Naive thymus-derived CD4-positive, alpha-beta T cell (primary cell): ENCODE measurements around the gene INVS. TPM values are rescaled to one million over a fixed set of nuclear protein-coding genes. Genes with fewer than 3 reads are reported as not detected.
"Not testable (repeated sequence)": the region's sequence is repeated elsewhere in the genome, so short reads cannot be mapped to it uniquely, and the experiment has no call there.

Experiments
- ATAC-seq: fragments of 150-1000 bp; cut with Tn5 transposase; 2 replicates; pipeline ENCODE4 v1.10.0; 2021; ENCODE audit warnings: mild to moderate bottlenecking, moderate library complexity
- CTCF ChIA-PET: fragments of 350-600 bp; sonication (Branson Sonifier 250); formaldehyde crosslinking; loops from one replicate; lab custom pipeline; 2021; ENCODE audit warnings: antibody characterized with exemption; lab: Charles Lee
- POLR2A ChIA-PET: fragments of 350-600 bp; sonication (Branson Sonifier 250); formaldehyde crosslinking; loops from one replicate; lab custom pipeline; 2021; ENCODE audit warnings: antibody characterized with exemption, inconsistent platforms; lab: Charles Lee
- DNase-seq, 9 donors: peaks; one replicate each; pipeline versions ENCODE4 v3.0.0 to v3.0.0-alpha.2; 2020 to 2022; ENCODE audit warnings: mixed read lengths in 1 of 9
- H3K27ac ChIP-seq: one replicate; pipeline ENCODE4 v1.7.0; 2013; ENCODE audit warnings: mild to moderate bottlenecking, low read depth, low read length, moderate library complexity
- H3K27me3 ChIP-seq, 2 donors: one replicate each; pipeline ENCODE4 v1.7.0; 2013; ENCODE audit warnings: low read length in 2 of 2, mild to moderate bottlenecking in 2 of 2, moderate library complexity in 2 of 2; ENCODE audit not compliant: control insufficient read depth in 2 of 2, insufficient read depth in 2 of 2
- H3K36me3 ChIP-seq, 3 experiments: 1 replicate in 2 of 3; 2 replicates in 1 of 3; pipeline ENCODE4 v1.7.0; 2013; ENCODE audit warnings: low read length in 3 of 3, mild to moderate bottlenecking in 3 of 3, moderate library complexity in 1 of 3; ENCODE audit not compliant: insufficient read depth in 3 of 3, control insufficient read depth in 2 of 3
- H3K4me1 ChIP-seq, 2 donors: one replicate each; pipeline ENCODE4 v1.7.0; 2013; ENCODE audit warnings: low read length in 2 of 2, mild to moderate bottlenecking in 2 of 2, moderate library complexity in 1 of 2; ENCODE audit not compliant: control insufficient read depth in 2 of 2, insufficient read depth in 2 of 2
- H3K4me3 ChIP-seq: 2 replicates; pipeline ENCODE4 v1.7.0; 2013; ENCODE audit warnings: mild to moderate bottlenecking, low read length
- H3K9me3 ChIP-seq, 3 experiments: 1 replicate in 2 of 3; 2 replicates in 1 of 3; pipeline ENCODE4 v1.7.0; 2013; ENCODE audit warnings: low read length in 3 of 3; ENCODE audit not compliant: control insufficient read depth in 2 of 3
- H3K27ac Mint-ChIP-seq, 9 donors: one replicate each; pipeline ENCODE4 v1.8.0; 2020 to 2022; ENCODE audit warnings: mixed read lengths in 9 of 9, mild to moderate bottlenecking in 8 of 9, moderate library complexity in 5 of 9, inconsistent platforms in 2 of 9
- H3K27me3 Mint-ChIP-seq, 5 donors: one replicate each; pipeline ENCODE4 v1.8.0; 2021 to 2022; ENCODE audit warnings: mixed read lengths in 5 of 5, mild to moderate bottlenecking in 1 of 5
- H3K36me3 Mint-ChIP-seq, 5 donors: one replicate each; pipeline ENCODE4 v1.8.0; 2020 to 2022; ENCODE audit warnings: mixed read lengths in 5 of 5, mild to moderate bottlenecking in 3 of 5, inconsistent platforms in 1 of 5
- H3K4me1 Mint-ChIP-seq, 7 donors: one replicate each; pipeline ENCODE4 v1.8.0; 2020 to 2022; ENCODE audit warnings: mixed read lengths in 7 of 7, mild to moderate bottlenecking in 3 of 7, inconsistent platforms in 1 of 7
- H3K4me3 Mint-ChIP-seq, 10 donors: one replicate each; pipeline ENCODE4 v1.8.0; 2020 to 2022; ENCODE audit warnings: mild to moderate bottlenecking in 10 of 10, mixed read lengths in 10 of 10, moderate library complexity in 6 of 10, inconsistent platforms in 2 of 10
- H3K9me3 Mint-ChIP-seq, 11 donors: one replicate each; pipeline ENCODE4 v1.8.0; 2020 to 2022; ENCODE audit warnings: mixed read lengths in 11 of 11, mild to moderate bottlenecking in 4 of 11, inconsistent platforms in 1 of 11, moderate library complexity in 1 of 11
- intact Hi-C, 2 donors: fragments of 100-400 bp; cut with micrococcal nuclease; formaldehyde crosslinking; loops; one replicate each; pipeline ENCODE4 v1.15.1; 2023
- polyA plus RNA-seq, 2 donors: library from polyadenylated mRNA; unstranded; fragments of 300-500 nt; fragmentation: Illumina TruSeq; gene quantifications; one replicate each; pipeline ENCODE4 v1.2.3, GENCODE V29; 2021
- total RNA-seq, 6 experiments: library from RNA in 5 of 6; stranded (reverse) in 5 of 6; gene quantifications; 1 replicate in 5 of 6; 2 replicates in 1 of 6; pipeline ENCODE4 v1.2.3 and lab custom pipeline; 2021 to 2026

INVS gene
- total and polyA plus RNA-seq, 7 experiments from 2014 or later: 6.2 to 20.8 (median 19.9) TPM

GRCh38 chr9:100145976-100146375 is 46.9 kb downstream of the INVS start:
- H3K36me3 ChIP-seq, intact Hi-C loops, H3K27me3 Mint-ChIP-seq, H3K4me3 ChIP-seq, H3K4me3 Mint-ChIP-seq, H3K4me1 Mint-ChIP-seq, H3K4me1 ChIP-seq, H3K9me3 ChIP-seq, H3K27ac Mint-ChIP-seq, CTCF ChIA-PET, POLR2A ChIA-PET, ATAC-seq, H3K27ac ChIP-seq, H3K27me3 ChIP-seq, H3K9me3 Mint-ChIP-seq, DNase-seq: not testable (repeated sequence)
- peaks cover 0 to 12% (median 0%) of the 10 kb centered on the region in 5 donors for H3K36me3 Mint-ChIP-seq

- DNase-seq: no peak
- H3K9me3 Mint-ChIP-seq: no peaks in the 10 kb centered on the region
- ChIA-PET CTCF (no interaction called here), POLR2A (no interaction called here)
- no peaks in the 10 kb centered on the region for H3K4me1 ChIP-seq
- no peaks in the 10 kb centered on the region for H3K36me3 ChIP-seq
- no peaks in the 10 kb centered on the region for H3K4me1 Mint-ChIP-seq
- H3K4me3 Mint-ChIP-seq: no peak overlapping the region
- no peak overlapping the region for H3K4me3 ChIP-seq
- no peaks in the 10 kb centered on the region for H3K27me3 Mint-ChIP-seq
- H3K27me3 ChIP-seq: no peaks in the 10 kb centered on the region
- H3K27ac ChIP-seq: no peak overlapping the region
- intact Hi-C loops: no loop called here
- H3K36me3 Mint-ChIP-seq: peaks cover 0 to 28% (median 0%) of the 10 kb centered on the region in 5 donors
- no peaks in the 10 kb centered on the region for H3K9me3 ChIP-seq
- ATAC-seq: no peak
- H3K27ac Mint-ChIP-seq: no peak overlapping the region
These were observed 51.2 kb downstream of the INVS start for GRCh38 chr9:100150214-100150613.

GRCh38 chr9:100160021-100160420 is 61.0 kb downstream of the INVS start:
- Mint-ChIP-seq H3K9me3 (peaks cover 0 to 1% (median 0%) of the 10 kb centered on the region in 11 donors), H3K4me1 (peaks cover 0 to 5% (median 0%) of the 10 kb centered on the region in 7 donors), H3K27ac (no peak overlapping the region), H3K4me3 (no peak overlapping the region), H3K36me3 (peaks cover 2 to 59% (median 44%) of the 10 kb centered on the region in 5 donors), H3K27me3 (no peaks in the 10 kb centered on the region)
- Histone ChIP-seq H3K27me3 (no peaks in the 10 kb centered on the region), H3K4me1 (no peaks in the 10 kb centered on the region), H3K9me3 (no peaks in the 10 kb centered on the region), H3K4me3 (no peak overlapping the region), H3K27ac (no peak overlapping the region), H3K36me3 (peaks cover 0 to 5% (median 0%) of the 10 kb centered on the region in 3 experiments)
- DNase-seq (no peak), ATAC-seq (no peak)
- ChIA-PET CTCF (no interaction called here), POLR2A (no interaction called here)
- intact Hi-C loops: no loop called here

- ChIA-PET POLR2A (no interaction called here), CTCF (no interaction called here)
These were observed 68.1 kb downstream of the INVS start for GRCh38 chr9:100167176-100167575.

GRCh38 chr9:100167915-100168654 is 69.0 kb downstream of the INVS start:
- Mint-ChIP-seq H3K27me3 (no peaks in the 10 kb centered on the region), H3K4me3 (no peak overlapping the region), H3K4me1 (peaks cover 0 to 4% (median 0%) of the 10 kb centered on the region in 7 donors), H3K36me3 (peaks cover 7 to 67% (median 60%) of the 10 kb centered on the region in 5 donors), H3K27ac (no peak overlapping the region), H3K9me3 (peaks cover 3 to 23% (median 12%) of the 10 kb centered on the region in 11 donors)
- no peaks in the 10 kb centered on the region for H3K9me3 ChIP-seq
- intact Hi-C loops: no loop called here
- DNase-seq (no peak), ATAC-seq (no peak)
- H3K27me3 ChIP-seq: no peaks in the 10 kb centered on the region
- H3K27ac ChIP-seq: no peak overlapping the region
- no peaks in the 10 kb centered on the region for H3K4me1 ChIP-seq
- H3K36me3 ChIP-seq: no peaks in the 10 kb centered on the region
- ChIA-PET CTCF (no interaction called here), POLR2A (no interaction called here)
- no peak overlapping the region for H3K4me3 ChIP-seq

More at GRCh38 chr9:100167176-100167575, 68.1 kb downstream of the INVS start:
- Mint-ChIP-seq H3K27ac (no peak overlapping the region), H3K27me3 (no peaks in the 10 kb centered on the region), H3K9me3 (peaks cover 0 to 17% (median 5%) of the 10 kb centered on the region in 11 donors), H3K4me1 (peaks cover 0 to 4% (median 0%) of the 10 kb centered on the region in 7 donors), H3K4me3 (no peak overlapping the region), H3K36me3 (peaks cover 0 to 60% (median 53%) of the 10 kb centered on the region in 5 donors)
- H3K4me1 ChIP-seq: no peaks in the 10 kb centered on the region
- no peaks in the 10 kb centered on the region for H3K9me3 ChIP-seq
- intact Hi-C loops: no loop called here
- no peak overlapping the region for H3K4me3 ChIP-seq
- DNase-seq: no peak
- no peak overlapping the region for H3K27ac ChIP-seq
- no peak for ATAC-seq
- H3K27me3 ChIP-seq: no peaks in the 10 kb centered on the region
- no peaks in the 10 kb centered on the region for H3K36me3 ChIP-seq

- H3K4me3 Mint-ChIP-seq: no peak overlapping the region
- H3K27me3 Mint-ChIP-seq: no peaks in the 10 kb centered on the region
- no peak for DNase-seq
- H3K36me3 Mint-ChIP-seq: peaks cover 14 to 70% (median 69%) of the 10 kb centered on the region in 5 donors
- no peak overlapping the region for H3K27ac Mint-ChIP-seq
- H3K27me3 ChIP-seq: no peaks in the 10 kb centered on the region
- no peaks in the 10 kb centered on the region for H3K36me3 ChIP-seq
- H3K9me3 Mint-ChIP-seq: peaks cover 3 to 41% (median 25%) of the 10 kb centered on the region in 11 donors
- no peak overlapping the region for H3K27ac ChIP-seq
- H3K9me3 ChIP-seq: peaks cover 0 to 3% (median 0%) of the 10 kb centered on the region in 3 experiments
- ChIA-PET POLR2A (no interaction called here), CTCF (no interaction called here)
- H3K4me1 ChIP-seq: no peaks in the 10 kb centered on the region
- no peak for ATAC-seq
- intact Hi-C loops: no loop called here
- peaks cover 0 to 4% (median 0%) of the 10 kb centered on the region in 7 donors for H3K4me1 Mint-ChIP-seq
- H3K4me3 ChIP-seq: no peak overlapping the region
These were observed 71.0 kb downstream of the INVS start for GRCh38 chr9:100170085-100170484.

GRCh38 chr9:100170556-100170955 is 71.5 kb downstream of the INVS start:
- H3K27me3 Mint-ChIP-seq: no peaks in the 10 kb centered on the region
- DNase-seq (no peak), ATAC-seq (no peak)
- H3K4me1 ChIP-seq: no peaks in the 10 kb centered on the region
- H3K4me3 ChIP-seq: no peak overlapping the region
- peaks cover 3 to 45% (median 28%) of the 10 kb centered on the region in 11 donors for H3K9me3 Mint-ChIP-seq
- peaks cover 16 to 72% (median 71%) of the 10 kb centered on the region in 5 donors for H3K36me3 Mint-ChIP-seq
- POLR2A ChIA-PET: no interaction called here
- intact Hi-C loops: no loop called here
- no peaks in the 10 kb centered on the region for H3K36me3 ChIP-seq
- peaks cover 0 to 5% (median 0%) of the 10 kb centered on the region in 3 experiments for H3K9me3 ChIP-seq
- H3K27me3 ChIP-seq: no peaks in the 10 kb centered on the region
- no peak overlapping the region for H3K27ac Mint-ChIP-seq
- no peak overlapping the region for H3K27ac ChIP-seq
- H3K4me1 Mint-ChIP-seq: peaks cover 0 to 4% (median 0%) of the 10 kb centered on the region in 7 donors
- CTCF ChIA-PET: no interaction called here
- H3K4me3 Mint-ChIP-seq: no peak overlapping the region
